Smooth muscle cell (in vitro differentiated cells): ENCODE results near the gene DTD1. TPM values are rescaled to one million over a fixed set of nuclear protein-coding genes. Genes with fewer than 3 reads are reported as not detected.

Experiments used
- DNase-seq: peaks from one replicate; lab custom pipeline; 2025; ENCODE audit not compliant: unreplicated experiment; lab: John Stamatoyannopoulos, UW
- H2AFZ ChIP-seq: fragments of 200-600 bp; sonication (generic); 2 replicates; pipeline ENCODE4 v1.6.0; 2016; ENCODE audit warnings: antibody characterized with exemption, low read depth, mild to moderate bottlenecking
- H3F3A ChIP-seq: fragments of 200-600 bp; sonication (generic); 2 replicates; pipeline ENCODE4 v1.6.0; 2017; ENCODE audit warnings: antibody characterized with exemption, low read depth
- H3K27ac ChIP-seq: fragments of 200-600 bp; sonication (generic); 2 replicates; pipeline ENCODE4 v1.5.1; 2016; ENCODE audit warnings: low read depth, mild to moderate bottlenecking
- H3K27me3 ChIP-seq: fragments of 200-600 bp; sonication (generic); 2 replicates; pipeline ENCODE4 v1.6.1; 2016; ENCODE audit warnings: low read depth, mild to moderate bottlenecking
- H3K36me3 ChIP-seq: fragments of 200-600 bp; sonication (generic); 2 replicates; pipeline ENCODE4 v1.5.1; 2016; ENCODE audit warnings: low read depth
- H3K4me1 ChIP-seq: fragments of 200-600 bp; sonication (generic); 2 replicates; pipeline ENCODE4 v1.5.1; 2016; ENCODE audit warnings: low read depth
- H3K4me2 ChIP-seq: fragments of 200-600 bp; sonication (generic); 2 replicates; pipeline ENCODE4 v1.6.0; 2016; ENCODE audit warnings: mild to moderate bottlenecking
- H3K4me3 ChIP-seq: fragments of 200-600 bp; sonication (generic); 2 replicates; pipeline ENCODE4 v1.5.1; 2016; ENCODE audit warnings: mild to moderate bottlenecking
- H3K79me2 ChIP-seq: fragments of 200-600 bp; sonication (generic); 2 replicates; pipeline ENCODE4 v1.6.0; 2016; ENCODE audit warnings: low read depth, mild to moderate bottlenecking
- H3K9ac ChIP-seq: fragments of 200-600 bp; sonication (generic); 2 replicates; pipeline ENCODE4 v1.6.0; 2016; ENCODE audit warnings: low read depth
- H3K9me3 ChIP-seq: fragments of 200-600 bp; sonication (generic); replicated peaks from 2 replicates; pipeline ENCODE4 v1.5.1; 2016; ENCODE audit warnings: low read depth
- H4K20me1 ChIP-seq: fragments of 200-600 bp; sonication (generic); 2 replicates; pipeline ENCODE4 v1.6.0; 2016; ENCODE audit warnings: low read depth
- CTCF ChIP-seq: fragments of 200-600 bp; sonication (generic); IDR thresholded peaks from 2 replicates; pipeline ENCODE4 v1.5.1; 2017; ENCODE audit warnings: borderline replicate concordance, mild to moderate bottlenecking, antibody characterized with exemption; ENCODE audit not compliant: insufficient read depth, poor library complexity, severe bottlenecking
- WGBS: methylation state at CpG from one replicate; pipeline ENCODE4 v1.1.7; 2016; ENCODE audit warnings: low lambda C conversion rate; 5-methylcytosine and 5-hydroxymethylcytosine counted together
- polyA plus RNA-seq: library from polyadenylated mRNA; unstranded; fragments of >200 nt; fragmentation: Nextera tagmentation; extraction: Ambion mirVana; gene quantifications from 2 replicates; pipeline ENCODE4 v1.2.1, GENCODE V29; 2016
- total RNA-seq: library from RNA; depleted of rRNA; stranded (reverse); fragments of >200 nt; gene quantifications from 2 replicates; pipeline ENCODE4 v1.2.3, GENCODE V29; 2014

DTD1 gene
- total and polyA plus RNA-seq, 2 experiments from 2014 or later = 23.9 to 26.9 TPM

- Histone ChIP-seq H3K27ac (no peak overlapping the region), H3K36me3 (no peaks in the 10 kb centered on the region), H3F3A (no peaks in the 10 kb centered on the region), H3K79me2 (no peaks in the 10 kb centered on the region), H3K4me1 (no peaks in the 10 kb centered on the region), H4K20me1 (no peaks in the 10 kb centered on the region), H3K9ac (no peak overlapping the region), H2AFZ (no peak overlapping the region), H3K4me2 (no peak overlapping the region), H3K9me3 (no peaks in the 10 kb centered on the region), H3K27me3 (no peaks in the 10 kb centered on the region), H3K4me3 (no peak overlapping the region)
- TF ChIP-seq CTCF = no peak
- no peak for DNase-seq
- WGBS = 96% methylated on average over 6 of the region's 6 CpGs
Observed at GRCh38 chr20:18662279-18663040, 74.6 kb downstream of the DTD1 start.

GRCh38 chr20:18663932-18664331 lies 76.1 kb downstream of the DTD1 start:
- Histone ChIP-seq H3K27ac (no peak overlapping the region), H3K4me3 (no peak overlapping the region), H3F3A (no peaks in the 10 kb centered on the region), H4K20me1 (no peaks in the 10 kb centered on the region), H3K9me3 (no peaks in the 10 kb centered on the region), H3K27me3 (no peaks in the 10 kb centered on the region), H3K36me3 (no peaks in the 10 kb centered on the region), H3K79me2 (no peaks in the 10 kb centered on the region), H2AFZ (no peak overlapping the region), H3K4me2 (no peak overlapping the region), H3K9ac (no peak overlapping the region), H3K4me1 (no peaks in the 10 kb centered on the region)
- DNase-seq = no peak
- WGBS = 92% methylated on average over 2 of the region's 2 CpGs
- TF ChIP-seq CTCF = no peak

- no peaks in the 10 kb centered on the region for H3K79me2 ChIP-seq
- no peak overlapping the region for H3K4me2 ChIP-seq
- no peaks in the 10 kb centered on the region for H3K4me1 ChIP-seq
- no peaks in the 10 kb centered on the region for H3F3A ChIP-seq
- no peaks in the 10 kb centered on the region for H3K36me3 ChIP-seq
- no peaks in the 10 kb centered on the region for H4K20me1 ChIP-seq
- H2AFZ ChIP-seq = no peak overlapping the region
- no peak for TF ChIP-seq CTCF
- WGBS = 80% methylated on average over 2 of the region's 2 CpGs
- H3K9me3 ChIP-seq = no peaks in the 10 kb centered on the region
- no peak for DNase-seq
- H3K4me3 ChIP-seq = no peak overlapping the region
- no peak overlapping the region for H3K9ac ChIP-seq
- no peaks in the 10 kb centered on the region for H3K27me3 ChIP-seq
- no peak overlapping the region for H3K27ac ChIP-seq
Observed at GRCh38 chr20:18665135-18665534, 77.3 kb downstream of the DTD1 start.
